Left lung (tissue), 10 donors: ENCODE data around the gene KIF26A. TPM values are rescaled to one million over a fixed set of nuclear protein-coding genes. Genes with fewer than 3 reads are reported as not detected.

Experiments
- ATAC-seq: fragments of 200-7000 bp; cut with Tn5 transposase; one replicate; pipeline ENCODE4 v1.9.1; 2020; ENCODE audit warnings: moderate library complexity
- DNase-seq, 4 donors: peaks; one replicate each; pipeline ENCODE4 v3.0.0-alpha.2; 2013 to 2020
- H3K27ac ChIP-seq, 2 donors: fragments of 200-600 bp; sonication (generic) in 1 of 2; one replicate each; pipeline versions ENCODE4 v1.5.0 to v1.8.0; 2020 to 2021
- H3K27me3 ChIP-seq, 2 donors: fragments of 200-600 bp; sonication (generic) in 1 of 2; one replicate each; pipeline versions ENCODE4 v1.5.0 to v1.8.0; 2020 to 2021
- H3K36me3 ChIP-seq, 2 donors: fragments of 200-600 bp; sonication (generic) in 1 of 2; one replicate each; pipeline versions ENCODE4 v1.5.0 to v1.8.0; 2020 to 2021
- H3K4me1 ChIP-seq, 2 donors: fragments of 200-600 bp; one replicate each; pipeline ENCODE4 v1.8.0; 2021
- H3K4me3 ChIP-seq, 2 donors: fragments of 200-600 bp; sonication (generic) in 1 of 2; one replicate each; pipeline versions ENCODE4 v1.5.0 to v1.8.0; 2020 to 2021; ENCODE audit warnings: mild to moderate bottlenecking in 1 of 2
- H3K9me3 ChIP-seq, 2 donors: fragments of 200-600 bp; sonication (generic) in 1 of 2; one replicate each; pipeline versions ENCODE4 v1.5.0 to v1.8.0; 2020 to 2021
- CTCF ChIP-seq, 2 donors: fragments of 200-600 bp; sonication (generic) in 1 of 2; IDR thresholded peaks; one replicate each; pipeline versions ENCODE4 v1.5.0 to v1.8.0; 2021; ENCODE audit warnings: antibody characterized with exemption in 2 of 2
- intact Hi-C, 2 donors: fragments of 100-400 bp; cut with DNase I; formaldehyde crosslinking; loops; one replicate each; pipeline versions ENCODE4 v1.11.2 to v1.14.2; 2022
- polyA plus RNA-seq, 6 donors: library from polyadenylated mRNA; unstranded; fragments of 120-200 nt; gene quantifications; one replicate each; pipeline ENCODE4 v1.2.1, GENCODE V29; 2013; ENCODE audit not compliant: insufficient read length in 6 of 6
- total RNA-seq, 2 donors: library from RNA; stranded (reverse); fragmentation: NEBNext Ultra II Directional; extraction: Animal tissue kit (Norgen Biotek cat#: 25700); gene quantifications; one replicate each; pipeline ENCODE4 v1.2.1, GENCODE V29; 2021
- donor health status: DM: no; HTN: yes; CAD: no.
- donor health status: DM: no; HTN: no; CAD: no.

The KIF26A gene
- total and polyA plus RNA-seq, 8 donors: 4.5 to 25.5 (median 14.4) TPM

GRCh38 chr14:104140213-104140462, 1.8 kb downstream of the KIF26A start:
- DNase-seq (peak in 2 of 4 donors; percentile 25 to 64), ATAC-seq (no peak)
- TF ChIP-seq CTCF (IDR thresholded peaks at IDR 0.05): no peak
- no peak overlapping the region for H3K27ac ChIP-seq
- no peaks in the 10 kb centered on the region for H3K36me3 ChIP-seq
- peaks cover 13 to 39% of the 10 kb centered on the region in 2 donors for H3K4me1 ChIP-seq
- H3K27me3 ChIP-seq: peaks cover 35 to 55% of the 10 kb centered on the region in 2 donors
- no peaks in the 10 kb centered on the region for H3K9me3 ChIP-seq
- intact Hi-C loops: no loop called here
- peak overlapping the region in 1 of 2 donors; percentile 50 for H3K4me3 ChIP-seq

GRCh38 chr14:104140463-104141331, 2.3 kb downstream of the KIF26A start:
- no peak for TF ChIP-seq CTCF (IDR thresholded peaks at IDR 0.05)
- ATAC-seq (no peak), DNase-seq (peak in 1 of 4 donors; percentile 66)
- H3K4me3 ChIP-seq: no peak overlapping the region
- no peaks in the 10 kb centered on the region for H3K36me3 ChIP-seq
- peaks cover 30 to 49% of the 10 kb centered on the region in 2 donors for H3K27me3 ChIP-seq
- H3K27ac ChIP-seq: no peak overlapping the region
- no peaks in the 10 kb centered on the region for H3K9me3 ChIP-seq
- H3K4me1 ChIP-seq: peaks cover 13 to 37% of the 10 kb centered on the region in 2 donors
- intact Hi-C loops: no loop called here

- Histone ChIP-seq H3K4me1 (peaks cover 13 to 29% of the 10 kb centered on the region in 2 donors), H3K27ac (no peak overlapping the region), H3K36me3 (no peaks in the 10 kb centered on the region), H3K9me3 (no peaks in the 10 kb centered on the region), H3K4me3 (no peak overlapping the region), H3K27me3 (peaks cover 22 to 41% of the 10 kb centered on the region in 2 donors)
- no peak for TF ChIP-seq CTCF (IDR thresholded peaks at IDR 0.05)
- peak in 2 of 4 donors; percentile 30 to 58 for DNase-seq
- ATAC-seq: no peak
- intact Hi-C loops: no loop called here
Measured at GRCh38 chr14:104141621-104142091, 3.3 kb downstream of the KIF26A start.

GRCh38 chr14:104142136-104142945, 4.0 kb downstream of the KIF26A start:
- Histone ChIP-seq H3K27me3 (peaks cover 15 to 34% of the 10 kb centered on the region in 2 donors), H3K36me3 (no peaks in the 10 kb centered on the region), H3K4me1 (peaks cover 10 to 24% of the 10 kb centered on the region in 2 donors), H3K9me3 (no peaks in the 10 kb centered on the region), H3K4me3 (no peak overlapping the region), H3K27ac (no peak overlapping the region)
- DNase-seq (peak in 2 of 4 donors; percentile 25 to 62), ATAC-seq (no peak)
- no peak for TF ChIP-seq CTCF (IDR thresholded peaks at IDR 0.05)
- intact Hi-C loops: no loop called here

DNA sequence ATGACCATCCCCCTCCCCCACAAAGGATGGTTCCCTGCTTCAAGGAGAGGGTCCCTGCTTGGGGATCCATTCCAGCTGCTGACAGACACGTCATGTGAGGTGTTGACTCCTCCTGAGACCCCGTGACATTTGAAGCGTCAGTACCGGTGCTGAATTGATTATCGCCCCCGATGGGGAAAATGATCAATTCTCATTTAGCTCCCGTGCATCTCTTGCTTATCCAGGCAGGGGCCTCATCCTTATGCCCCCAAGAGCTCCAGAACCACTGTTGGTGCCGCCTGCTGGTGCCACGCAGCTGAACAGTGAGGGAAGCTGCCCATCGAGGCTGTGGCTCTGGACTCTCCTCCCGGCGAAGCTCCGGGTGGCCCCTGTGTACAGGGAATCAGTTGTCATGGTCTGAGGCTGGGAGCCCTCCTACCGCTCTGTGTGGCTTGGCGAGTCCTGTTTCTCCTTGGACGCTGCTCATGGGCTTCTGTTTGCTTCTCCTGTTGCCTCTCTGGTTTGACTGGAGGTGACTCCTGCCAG, 4.6 kb downstream of the KIF26A start:
- Histone ChIP-seq H3K27ac (no peak overlapping the region), H3K36me3 (no peaks in the 10 kb centered on the region), H3K4me1 (peaks cover 3 to 23% of the 10 kb centered on the region in 2 donors), H3K4me3 (no peak overlapping the region), H3K9me3 (no peaks in the 10 kb centered on the region), H3K27me3 (peaks cover 14 to 27% of the 10 kb centered on the region in 2 donors)
- DNase-seq (peak in 1 of 4 donors; percentile 65), ATAC-seq (no peak)
- TF ChIP-seq CTCF (IDR thresholded peaks at IDR 0.05): no peak
- intact Hi-C loops: no loop called here
